ENCODE measurements around the gene NT5DC3.

Gene NT5DC3

GRCh38 chr12:103833095-103833775 lies 7.8 kb downstream of the NT5DC3 start:
- DNase-seq (ENCODE audit: low read depth in 1 of 2, low spot score in 1 of 2): no peak

GRCh38 chr12:103832048-103832997 lies 8.7 kb downstream of the NT5DC3 start:
- no peak for DNase-seq (ENCODE audit: low read depth in 1 of 2, low spot score in 1 of 2)

GRCh38 chr12:103830730-103831320 lies 10.2 kb downstream of the NT5DC3 start:
- DNase-seq (ENCODE audit: low read depth in 1 of 2, low spot score in 1 of 2): no peak

GRCh38 chr12:103830025-103830725 lies 10.9 kb downstream of the NT5DC3 start:
- DNase-seq (ENCODE audit: low read depth in 1 of 2, low spot score in 1 of 2): no peak

GRCh38 chr12:103829092-103829491 lies 11.9 kb downstream of the NT5DC3 start:
- DNase-seq (ENCODE audit: low read depth in 1 of 2, low spot score in 1 of 2): no peak

- DNase-seq (ENCODE audit: low read depth in 1 of 2, low spot score in 1 of 2): no peak
Observed at GRCh38 chr12:103827911-103828391, 13.1 kb downstream of the NT5DC3 start.

- no peak for DNase-seq (ENCODE audit: low read depth in 1 of 2, low spot score in 1 of 2)
Observed at GRCh38 chr12:103824845-103825244, 16.2 kb downstream of the NT5DC3 start.

GRCh38 chr12:103824290-103824689 lies 16.7 kb downstream of the NT5DC3 start:
- no peak for DNase-seq (ENCODE audit: low read depth in 1 of 2, low spot score in 1 of 2)

GRCh38 chr12:103823871-103824270 lies 17.2 kb downstream of the NT5DC3 start:
- DNase-seq (ENCODE audit: low read depth in 1 of 2, low spot score in 1 of 2): no peak

GRCh38 chr12:103821773-103822172 lies 19.3 kb downstream of the NT5DC3 start:
- no peak for DNase-seq (ENCODE audit: low read depth in 1 of 2, low spot score in 1 of 2)

- no peak for DNase-seq (ENCODE audit: low read depth in 1 of 2, low spot score in 1 of 2)
Observed at GRCh38 chr12:103820881-103821489, 20.0 kb downstream of the NT5DC3 start.

GRCh38 chr12:103820361-103820760 lies 20.7 kb downstream of the NT5DC3 start:
- no peak for DNase-seq (ENCODE audit: low read depth in 1 of 2, low spot score in 1 of 2)

GRCh38 chr12:103819892-103820291 lies 21.1 kb downstream of the NT5DC3 start:
- no peak for DNase-seq (ENCODE audit: low read depth in 1 of 2, low spot score in 1 of 2)

- no peak for DNase-seq (ENCODE audit: low read depth in 1 of 2, low spot score in 1 of 2)
Observed at GRCh38 chr12:103819312-103819711, 21.7 kb downstream of the NT5DC3 start.

GRCh38 chr12:103817791-103818190 lies 23.2 kb downstream of the NT5DC3 start:
- no peak for DNase-seq (ENCODE audit: low read depth in 1 of 2, low spot score in 1 of 2)

- no peak for DNase-seq (ENCODE audit: low read depth in 1 of 2, low spot score in 1 of 2)
Observed at GRCh38 chr12:103816663-103817062, 24.4 kb downstream of the NT5DC3 start.

GRCh38 chr12:103814436-103814835 lies 26.6 kb downstream of the NT5DC3 start:
- DNase-seq (ENCODE audit: low read depth in 1 of 2, low spot score in 1 of 2): no peak

- DNase-seq (ENCODE audit: low read depth in 1 of 2, low spot score in 1 of 2): no peak
Observed at GRCh38 chr12:103813949-103814348, 27.1 kb downstream of the NT5DC3 start.

- no peak for DNase-seq (ENCODE audit: low read depth in 1 of 2, low spot score in 1 of 2)
Observed at GRCh38 chr12:103813426-103813825, 27.6 kb downstream of the NT5DC3 start.

GRCh38 chr12:103812789-103813188 lies 28.2 kb downstream of the NT5DC3 start:
- no peak for DNase-seq (ENCODE audit: low read depth in 1 of 2, low spot score in 1 of 2)

- no peak for DNase-seq (ENCODE audit: low read depth in 1 of 2, low spot score in 1 of 2)
Observed at GRCh38 chr12:103811791-103812190, 29.2 kb downstream of the NT5DC3 start.

Measured in activated CD4-positive, alpha-beta T cell treated with anti-CD3 and anti-CD28 coated beads, Interleukin-2, amount 50 U/mL, for 24 hours (primary cell).